Sigmoid colon (tissue), 7 donors: ENCODE measurements around the gene TNIP2. TPM values are rescaled to one million over a fixed set of nuclear protein-coding genes. Genes with fewer than 3 reads are reported as not detected.
A peak's percentile ranks its signal among the peaks of the same experiment; 100 is the strongest.

Source experiments
- DNase-seq: peaks from one replicate; pipeline ENCODE4 v3.0.0-alpha.2; 2019
- H3K27ac ChIP-seq, 4 donors: fragments of 200-600 bp; sonication (generic); one replicate each; pipeline ENCODE4 v1.5.1; 2016 to 2019; ENCODE audit warnings: mild to moderate bottlenecking in 1 of 4
- H3K27me3 ChIP-seq, 3 donors: fragments of 200-600 bp; sonication (generic); one replicate each; pipeline ENCODE4 v1.5.1; 2019; ENCODE audit warnings: mild to moderate bottlenecking in 1 of 3
- H3K36me3 ChIP-seq, 4 donors: fragments of 200-600 bp; sonication (generic); one replicate each; pipeline ENCODE4 v1.5.1; 2016 to 2019
- H3K4me1 ChIP-seq, 4 donors: fragments of 200-600 bp; sonication (generic); one replicate each; pipeline ENCODE4 v1.5.1; 2017 to 2019
- H3K4me3 ChIP-seq, 4 donors: fragments of 200-600 bp; sonication (generic); one replicate each; pipeline ENCODE4 v1.5.1; 2017 to 2019; ENCODE audit warnings: mild to moderate bottlenecking in 2 of 4, moderate library complexity in 1 of 4
- H3K9me3 ChIP-seq, 4 donors: fragments of 200-600 bp in 3 of 4; sonication (generic) in 3 of 4; one replicate each; pipeline versions ENCODE4 v1.5.1 to v1.6.1; 2013 to 2019
- CTCF ChIP-seq, 4 experiments: fragments of 450-650 bp in 3 of 4; fragments of 200-600 bp in 1 of 4; IDR thresholded peaks; one replicate each; pipeline ENCODE4 v1.5.1; 2016 to 2019; ENCODE audit warnings: antibody characterized with exemption in 4 of 4, mild to moderate bottlenecking in 3 of 4, moderate library complexity in 2 of 4
- EP300 ChIP-seq, 4 donors: sonication (generic); formaldehyde crosslinking; IDR thresholded peaks; one replicate each; pipeline ENCODE4 v1.6.1; 2017; ENCODE audit warnings: antibody characterized with exemption in 4 of 4
- POLR2A ChIP-seq, 2 donors: fragments of 450-650 bp; IDR thresholded peaks; one replicate each; pipeline ENCODE4 v1.6.1; 2016; ENCODE audit warnings: antibody characterized with exemption in 2 of 2, mild to moderate bottlenecking in 2 of 2, moderate library complexity in 2 of 2
- POLR2AphosphoS5 ChIP-seq, 4 donors: sonication (generic); formaldehyde crosslinking; IDR thresholded peaks; one replicate each; pipeline ENCODE4 v1.6.1; 2017; ENCODE audit warnings: antibody characterized with exemption in 4 of 4
- WGBS, 2 donors: extraction: QIAGEN DNeasy Blood & Tissue Kit; methylation state at CpG; one replicate each; pipeline ENCODE4 v1.1.7; 2013; 5-methylcytosine and 5-hydroxymethylcytosine counted together
- intact Hi-C: fragments of 100-400 bp; cut with DNase I; formaldehyde crosslinking; loops from one replicate; pipeline ENCODE4 v1.15.1; 2023
- polyA plus RNA-seq, 3 donors: library from polyadenylated mRNA; stranded (reverse); fragments of 200-250 nt; gene quantifications; one replicate each; pipeline ENCODE4 v1.2.3, GENCODE V29; 2013
- total RNA-seq, 4 donors: library from RNA; depleted of rRNA; stranded (reverse); fragments of >200 nt; gene quantifications; one replicate each; pipeline ENCODE4 v1.1.0, GENCODE V29; 2016
- donor health status: healthy with polysubstance abuse.
- donor health status: Bipolar disorder and iron deficiency.
- donor health status: healthy.

Gene TNIP2
- total and polyA plus RNA-seq, 7 donors = 51.7 to 68.8 (median 65.0) TPM

- Histone ChIP-seq H3K27me3 (no peaks in the 10 kb centered on the region), H3K4me1 (peaks cover 0 to 78% (median 62%) of the 10 kb centered on the region in 4 donors), H3K9me3 (no peaks in the 10 kb centered on the region), H3K27ac (peak overlapping the region in 2 of 4 donors; percentile 44 to 78), H3K4me3 (no peak overlapping the region), H3K36me3 (no peaks in the 10 kb centered on the region)
- DNase-seq = peak; percentile 73
- intact Hi-C loops = no loop called here
- peak in 1 of 4 donors; percentile 24 for TF ChIP-seq POLR2AphosphoS5 (IDR thresholded peaks at IDR 0.05)
- TF ChIP-seq EP300 (IDR thresholded peaks at IDR 0.05) = no peak
- 83 to 89% methylated on average over 20 of the region's 20 CpGs for WGBS, 2 donors
Observed at GRCh38 chr4:2803624-2804448, 47.7 kb upstream of the TNIP2 start.

- no peak for TF ChIP-seq CTCF (IDR thresholded peaks at IDR 0.05)
- TF ChIP-seq EP300 (IDR thresholded peaks at IDR 0.05) = no peak
- no peak for TF ChIP-seq POLR2A (IDR thresholded peaks at IDR 0.05)
- TF ChIP-seq POLR2AphosphoS5 (IDR thresholded peaks at IDR 0.05) = no peak
- peak overlapping the region in 2 of 4 donors; percentile 1 to 24 for H3K27ac ChIP-seq
- no peaks in the 10 kb centered on the region for H3K27me3 ChIP-seq
- peak; percentile 54 for DNase-seq
- H3K9me3 ChIP-seq = no peaks in the 10 kb centered on the region
- intact Hi-C loops = no loop called here
- no peaks in the 10 kb centered on the region for H3K36me3 ChIP-seq
- no peak overlapping the region for H3K4me3 ChIP-seq
- H3K4me1 ChIP-seq = peaks cover 0 to 86% (median 67%) of the 10 kb centered on the region in 4 donors
- 81 to 92% methylated on average over 27 of the region's 27 CpGs for WGBS, 2 donors
Observed at GRCh38 chr4:2802618-2803531, 46.7 kb upstream of the TNIP2 start.

GRCh38 chr4:2800691-2801596 lies 44.8 kb upstream of the TNIP2 start:
- H3K27ac ChIP-seq = peak overlapping the region; percentile 71 to 81 (median 79)
- 50 to 78% methylated on average over 29 of the region's 29 CpGs for WGBS, 2 donors
- peaks cover 0 to 87% (median 69%) of the 10 kb centered on the region in 4 donors for H3K4me1 ChIP-seq
- DNase-seq = peak; percentile 91
- no peaks in the 10 kb centered on the region for H3K36me3 ChIP-seq
- no peaks in the 10 kb centered on the region for H3K9me3 ChIP-seq
- TF ChIP-seq EP300 (IDR thresholded peaks at IDR 0.05) (peak in 1 of 4 donors; percentile 4), POLR2AphosphoS5 (IDR thresholded peaks at IDR 0.05) (peak in 3 of 4 donors; percentile 23 to 57 (median 47)), POLR2A (IDR thresholded peaks at IDR 0.05) (no peak)
- no peaks in the 10 kb centered on the region for H3K27me3 ChIP-seq
- intact Hi-C loops = no loop called here
- H3K4me3 ChIP-seq = peak overlapping the region in 3 of 4 donors; percentile 7 to 26 (median 14)

GRCh38 chr4:2799971-2800690 lies 44.0 kb upstream of the TNIP2 start:
- 77 to 84% methylated on average over 23 of the region's 23 CpGs for WGBS, 2 donors

More at GRCh38 chr4:2799971-2800690, 44.0 kb upstream of the TNIP2 start:
- TF ChIP-seq POLR2A (IDR thresholded peaks at IDR 0.05) (no peak), POLR2AphosphoS5 (IDR thresholded peaks at IDR 0.05) (no peak), CTCF (IDR thresholded peaks at IDR 0.05) (no peak), EP300 (IDR thresholded peaks at IDR 0.05) (no peak)
- Histone ChIP-seq H3K27ac (peak overlapping the region; percentile 71 to 81 (median 79)), H3K36me3 (no peaks in the 10 kb centered on the region), H3K4me1 (peaks cover 0 to 87% (median 69%) of the 10 kb centered on the region in 4 donors), H3K4me3 (peak overlapping the region in 3 of 4 donors; percentile 7 to 26 (median 14)), H3K9me3 (no peaks in the 10 kb centered on the region), H3K27me3 (no peaks in the 10 kb centered on the region)
- peak; percentile 70 for DNase-seq
- intact Hi-C loops = no loop called here
